ENCODE measurements around the gene HLA-E. TPM values are rescaled to one million over a fixed set of nuclear protein-coding genes. Genes with fewer than 3 reads are reported as not detected.

Gene HLA-E
- total RNA-seq, 1 donor, result 320 TPM

DNA sequence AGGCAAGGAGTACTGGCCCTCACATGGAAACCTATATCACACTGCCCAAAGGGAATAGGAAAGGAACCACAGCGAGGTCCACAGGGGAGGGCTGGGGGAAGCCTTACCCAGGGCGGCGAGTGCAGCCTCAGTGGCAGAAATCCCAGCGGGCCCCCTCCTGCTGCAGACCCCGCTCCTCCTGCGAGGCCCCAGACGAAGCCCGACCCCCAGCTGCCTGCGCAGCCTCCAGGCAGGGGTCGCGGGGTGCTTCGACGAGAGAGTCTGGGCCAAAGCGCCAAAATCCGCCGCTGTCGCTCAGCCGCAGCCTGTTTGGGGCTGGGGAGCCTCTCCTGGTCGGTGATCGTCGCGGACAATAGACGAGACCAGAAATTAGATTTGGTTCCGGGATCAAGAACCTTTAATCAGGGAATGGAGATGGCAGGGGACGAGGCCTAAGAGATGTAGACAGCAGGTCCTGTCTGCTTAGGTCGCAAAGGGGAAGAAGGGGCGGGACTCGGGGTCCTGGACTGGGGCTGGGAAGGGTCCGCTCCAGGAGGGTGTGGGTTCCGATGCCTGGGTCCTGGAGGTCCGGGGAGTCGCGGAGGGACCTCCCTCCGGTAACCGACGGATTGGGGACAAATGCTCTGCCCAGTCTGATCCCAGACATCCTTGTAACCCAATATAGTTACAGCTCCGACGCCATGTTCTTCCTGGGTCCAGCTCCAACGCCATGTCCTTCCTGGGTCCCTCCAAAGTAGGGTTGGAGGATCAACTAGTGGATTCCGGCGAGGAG lies 36.4 kb upstream of the HLA-E start:
- no peak overlapping the region for H3K4me3 ChIP-seq (ENCODE audit: insufficient read depth, low read length)
- H2AFZ ChIP-seq (ENCODE audit: low read length), result no peak overlapping the region
- H3K4me1 ChIP-seq (ENCODE audit: insufficient read depth, low read length), result peaks cover 3% of the 10 kb centered on the region
- no peaks in the 10 kb centered on the region for H3K36me3 ChIP-seq (ENCODE audit: insufficient read depth, low read length)
- H3K79me2 ChIP-seq (ENCODE audit: insufficient read depth, low read length), result no peaks in the 10 kb centered on the region
- TF ChIP-seq, protein P1, sequence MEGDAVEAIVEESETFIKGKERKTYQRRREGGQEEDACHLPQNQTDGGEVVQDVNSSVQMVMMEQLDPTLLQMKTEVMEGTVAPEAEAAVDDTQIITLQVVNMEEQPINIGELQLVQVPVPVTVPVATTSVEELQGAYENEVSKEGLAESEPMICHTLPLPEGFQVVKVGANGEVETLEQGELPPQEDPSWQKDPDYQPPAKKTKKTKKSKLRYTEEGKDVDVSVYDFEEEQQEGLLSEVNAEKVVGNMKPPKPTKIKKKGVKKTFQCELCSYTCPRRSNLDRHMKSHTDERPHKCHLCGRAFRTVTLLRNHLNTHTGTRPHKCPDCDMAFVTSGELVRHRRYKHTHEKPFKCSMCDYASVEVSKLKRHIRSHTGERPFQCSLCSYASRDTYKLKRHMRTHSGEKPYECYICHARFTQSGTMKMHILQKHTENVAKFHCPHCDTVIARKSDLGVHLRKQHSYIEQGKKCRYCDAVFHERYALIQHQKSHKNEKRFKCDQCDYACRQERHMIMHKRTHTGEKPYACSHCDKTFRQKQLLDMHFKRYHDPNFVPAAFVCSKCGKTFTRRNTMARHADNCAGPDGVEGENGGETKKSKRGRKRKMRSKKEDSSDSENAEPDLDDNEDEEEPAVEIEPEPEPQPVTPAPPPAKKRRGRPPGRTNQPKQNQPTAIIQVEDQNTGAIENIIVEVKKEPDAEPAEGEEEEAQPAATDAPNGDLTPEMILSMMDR (IDR thresholded peaks at IDR 0.05; ENCODE audit: extremely low read depth, low read depth, low read length), result no peak
- H3K27ac ChIP-seq (ENCODE audit: low read depth, low read length), result no peak overlapping the region
- no peaks in the 10 kb centered on the region for H4K20me1 ChIP-seq (ENCODE audit: insufficient read depth, low read length)
- peak overlapping the region; percentile 37 for H3K4me2 ChIP-seq (ENCODE audit: insufficient read depth, low read length)
- peaks cover 67% of the 10 kb centered on the region for H3K27me3 ChIP-seq (ENCODE audit: insufficient read depth, low read length)
- DNase-seq (ENCODE audit: insufficient read length, low spot score, missing footprints), result no peak
- H3K9me3 ChIP-seq (ENCODE audit: low read depth, low read length), result no peaks in the 10 kb centered on the region

DNA sequence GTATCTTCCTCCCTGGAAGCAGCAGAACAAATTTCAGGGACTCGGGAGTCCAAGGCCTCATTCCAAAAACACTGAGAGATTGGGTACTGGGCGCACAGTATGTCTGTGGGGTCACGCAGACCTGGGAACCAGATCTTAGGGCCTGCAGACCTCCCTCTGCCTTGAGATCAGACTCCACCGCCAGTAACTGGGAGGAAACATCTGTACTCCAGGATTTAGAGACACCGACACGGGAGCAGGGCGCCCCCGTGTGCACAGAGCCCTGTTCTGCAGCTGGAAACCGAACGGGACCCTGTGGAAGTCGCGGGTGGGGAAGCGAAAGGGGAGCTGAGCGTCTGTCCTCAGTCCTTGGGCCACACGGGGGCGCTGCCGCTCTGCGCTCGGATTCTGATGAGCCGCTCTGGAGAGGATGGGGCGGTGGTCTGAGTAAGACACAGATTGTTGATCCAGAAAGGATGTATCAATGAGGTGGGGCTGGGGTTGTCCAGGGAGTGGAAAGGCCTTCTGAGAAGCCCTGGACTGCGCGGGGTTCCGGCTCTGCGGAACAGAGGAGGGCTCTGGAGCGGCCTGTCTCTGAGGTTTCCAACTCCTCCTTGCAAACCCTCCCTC lies 35.7 kb upstream of the HLA-E start:
- Histone ChIP-seq H3K27me3 (ENCODE audit: insufficient read depth, low read length) (peaks cover 67% of the 10 kb centered on the region), H3K36me3 (ENCODE audit: insufficient read depth, low read length) (no peaks in the 10 kb centered on the region), H2AFZ (ENCODE audit: low read length) (peak overlapping the region; percentile 29), H3K27ac (ENCODE audit: low read depth, low read length) (no peak overlapping the region), H4K20me1 (ENCODE audit: insufficient read depth, low read length) (no peaks in the 10 kb centered on the region), H3K79me2 (ENCODE audit: insufficient read depth, low read length) (no peaks in the 10 kb centered on the region), H3K4me2 (ENCODE audit: insufficient read depth, low read length) (peak overlapping the region; percentile 37), H3K4me1 (ENCODE audit: insufficient read depth, low read length) (peaks cover 3% of the 10 kb centered on the region), H3K9me3 (ENCODE audit: low read depth, low read length) (no peaks in the 10 kb centered on the region), H3K4me3 (ENCODE audit: insufficient read depth, low read length) (peak overlapping the region; percentile 16)
- TF ChIP-seq, protein P1 (IDR thresholded peaks at IDR 0.05; ENCODE audit: extremely low read depth, low read depth, low read length), result peak; percentile 76
- peak; percentile 94 for DNase-seq (ENCODE audit: insufficient read length, low spot score, missing footprints)

DNA sequence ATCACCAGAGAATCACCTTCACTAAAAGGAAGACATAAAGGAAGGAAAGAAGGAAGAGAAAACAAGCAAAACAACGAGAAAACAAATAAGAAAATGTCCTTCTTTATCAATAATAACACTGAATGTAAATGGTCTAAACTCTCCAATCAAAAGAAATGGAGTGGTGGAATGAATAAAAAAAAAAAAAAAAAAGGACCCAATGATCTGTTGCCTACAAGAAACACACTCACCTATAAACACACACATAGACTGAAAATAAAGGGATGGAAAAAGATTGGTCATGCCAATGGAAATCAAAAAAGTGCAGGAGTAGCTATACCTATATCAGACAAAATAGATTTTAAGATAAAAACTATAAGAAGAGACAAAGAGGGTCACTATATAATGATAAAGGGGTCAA lies 30.2 kb upstream of the HLA-E start:
- Histone ChIP-seq H3K36me3 (ENCODE audit: insufficient read depth, low read length) (no peaks in the 10 kb centered on the region), H3K4me3 (ENCODE audit: insufficient read depth, low read length) (no peak overlapping the region), H3K9me3 (ENCODE audit: low read depth, low read length) (no peaks in the 10 kb centered on the region), H3K4me1 (ENCODE audit: insufficient read depth, low read length) (no peaks in the 10 kb centered on the region), H3K27me3 (ENCODE audit: insufficient read depth, low read length) (peaks cover 80% of the 10 kb centered on the region), H3K27ac (ENCODE audit: low read depth, low read length) (no peak overlapping the region), H4K20me1 (ENCODE audit: insufficient read depth, low read length) (peaks cover 2% of the 10 kb centered on the region), H3K4me2 (ENCODE audit: insufficient read depth, low read length) (no peak overlapping the region), H2AFZ (ENCODE audit: low read length) (no peak overlapping the region), H3K79me2 (ENCODE audit: insufficient read depth, low read length) (no peaks in the 10 kb centered on the region)
- DNase-seq (ENCODE audit: insufficient read length, low spot score, missing footprints), result no peak
- TF ChIP-seq, protein P1 (IDR thresholded peaks at IDR 0.05; ENCODE audit: extremely low read depth, low read depth, low read length), result no peak

DNA sequence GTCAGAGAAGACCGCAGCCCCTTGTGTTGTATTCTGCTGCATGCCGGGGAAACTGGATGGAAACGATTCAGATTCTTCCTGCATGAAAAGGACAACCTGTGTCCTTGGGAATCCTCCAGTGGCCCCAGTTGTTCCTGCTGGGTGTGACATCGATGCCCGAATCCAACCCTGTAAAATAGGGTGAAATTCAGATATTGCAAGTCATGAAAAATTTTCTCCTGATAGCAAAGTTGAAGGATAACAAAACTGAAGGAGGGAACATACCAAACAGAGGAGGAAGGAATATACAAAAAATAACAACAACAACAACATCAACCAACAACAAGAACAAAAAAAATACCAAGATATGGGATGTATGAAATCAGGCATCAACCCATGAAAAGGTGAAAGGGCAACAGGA lies 28.3 kb upstream of the HLA-E start:
- Histone ChIP-seq H3K9me3 (ENCODE audit: low read depth, low read length) (no peaks in the 10 kb centered on the region), H3K27me3 (ENCODE audit: insufficient read depth, low read length) (peaks cover 92% of the 10 kb centered on the region), H3K4me1 (ENCODE audit: insufficient read depth, low read length) (no peaks in the 10 kb centered on the region), H4K20me1 (ENCODE audit: insufficient read depth, low read length) (peaks cover 16% of the 10 kb centered on the region), H3K4me2 (ENCODE audit: insufficient read depth, low read length) (no peak overlapping the region), H3K4me3 (ENCODE audit: insufficient read depth, low read length) (no peak overlapping the region), H2AFZ (ENCODE audit: low read length) (no peak overlapping the region), H3K27ac (ENCODE audit: low read depth, low read length) (no peak overlapping the region), H3K36me3 (ENCODE audit: insufficient read depth, low read length) (no peaks in the 10 kb centered on the region), H3K79me2 (ENCODE audit: insufficient read depth, low read length) (no peaks in the 10 kb centered on the region)
- TF ChIP-seq, protein P1 (IDR thresholded peaks at IDR 0.05; ENCODE audit: extremely low read depth, low read depth, low read length), result no peak
- DNase-seq (ENCODE audit: insufficient read length, low spot score, missing footprints), result no peak
